H1 (cell line): Measurements from ENCODE around the gene FAM162B. TPM values are rescaled to one million over a fixed set of nuclear protein-coding genes. Genes with fewer than 3 reads are reported as not detected.

Experiments used
- CTCF ChIA-PET: fragments of 300-600 bp; sonication (Branson Sonifier 250); formaldehyde crosslinking; loops from one replicate; lab custom pipeline; 2021; ENCODE audit not compliant: partially characterized antibody; lab: Charles Lee
- POLR2A ChIA-PET: fragments of 300-600 bp; sonication (Branson Sonifier 250); formaldehyde crosslinking; loops from one replicate; lab custom pipeline; 2021; ENCODE audit warnings: inconsistent platforms; ENCODE audit not compliant: partially characterized antibody; lab: Charles Lee
- DNase-seq, 2 experiments: peaks; one replicate each; pipeline versions ENCODE4 v3.0.0 to v3.0.0-alpha.2; 2010 to 2022; ENCODE audit warnings: low spot score in 2 of 2, low read depth in 1 of 2, mixed read lengths in 1 of 2
- FAIRE-seq: peaks from 2 replicates; lab custom pipeline; 2011; peaks lifted over from hg19 to GRCh38; lab: Jason Lieb, UNC
- H2AFZ ChIP-seq: 2 replicates; pipeline ENCODE4 v1.8.1; 2012; ENCODE audit warnings: low read length, inconsistent platforms
- H2AK5ac ChIP-seq: 2 replicates; pipeline ENCODE4 v1.6.1; 2013; ENCODE audit warnings: low read depth, low read length
- H2BK120ac ChIP-seq: replicated peaks from 2 replicates; pipeline ENCODE3; 2013; ENCODE audit warnings: low read depth, low read length, inconsistent platforms
- H2BK12ac ChIP-seq: 2 replicates; pipeline ENCODE4 v1.6.1; 2013; ENCODE audit warnings: low read depth, low read length
- H2BK15ac ChIP-seq: 2 replicates; pipeline ENCODE4 v1.6.1; 2013; ENCODE audit warnings: low read length
- H2BK20ac ChIP-seq: 2 replicates; pipeline ENCODE4 v1.6.1; 2013; ENCODE audit warnings: low read length
- H2BK5ac ChIP-seq: 2 replicates; pipeline ENCODE4 v1.6.1; 2013; ENCODE audit warnings: low read depth, low read length
- H3K14ac ChIP-seq: 2 replicates; pipeline ENCODE4 v1.6.1; 2013; ENCODE audit warnings: inconsistent platforms; ENCODE audit not compliant: insufficient read length
- H3K18ac ChIP-seq: 2 replicates; pipeline ENCODE4 v1.6.1; 2013; ENCODE audit warnings: low read length; ENCODE audit errors: extremely low read depth
- H3K23ac ChIP-seq: 2 replicates; pipeline ENCODE4 v1.6.1; 2013; ENCODE audit warnings: inconsistent platforms; ENCODE audit not compliant: insufficient read length
- H3K23me2 ChIP-seq: 2 replicates; pipeline ENCODE4 v1.6.1; 2013; ENCODE audit warnings: low read depth, low read length
- H3K27ac ChIP-seq: 2 replicates; pipeline ENCODE4 v1.6.1; 2011; ENCODE audit warnings: low read depth, low read length, inconsistent platforms
- H3K27me3 ChIP-seq, 4 experiments: replicated peaks in 1 of 4; 1 replicate in 1 of 4; 2 replicates in 3 of 4; pipeline versions ENCODE4 v1.6.1 to v1.8.1; 2011 to 2013; ENCODE audit warnings: low read length in 3 of 4, mild to moderate bottlenecking in 3 of 4, inconsistent platforms in 2 of 4, mixed read lengths in 2 of 4, moderate library complexity in 1 of 4; ENCODE audit not compliant: control insufficient read depth in 3 of 4, insufficient read depth in 3 of 4; ENCODE audit errors: extremely low read depth in 1 of 4
- H3K36me3 ChIP-seq, 4 experiments: 2 replicates each; pipeline versions ENCODE4 v1.6.1 to v1.8.1; 2011 to 2013; ENCODE audit warnings: mild to moderate bottlenecking in 4 of 4, low read length in 3 of 4, moderate library complexity in 2 of 4, control low read depth in 1 of 4, inconsistent platforms in 1 of 4; ENCODE audit not compliant: insufficient read depth in 4 of 4, control insufficient read depth in 2 of 4
- H3K4ac ChIP-seq: replicated peaks from 2 replicates; pipeline ENCODE3; 2013; ENCODE audit warnings: low read length, low read depth, mixed read lengths, inconsistent platforms; ENCODE audit not compliant: insufficient read length
- H3K4me1 ChIP-seq, 4 experiments: replicated peaks in 1 of 4; 1 replicate in 1 of 4; 2 replicates in 3 of 4; pipeline versions ENCODE4 v1.6.1 to v1.8.1; 2011 to 2013; ENCODE audit warnings: low read length in 3 of 4, inconsistent platforms in 2 of 4, mixed read lengths in 1 of 4; ENCODE audit not compliant: insufficient read depth in 4 of 4, control insufficient read depth in 3 of 4
- H3K4me2 ChIP-seq, 2 experiments: 2 replicates each; pipeline versions ENCODE4 v1.6.1 to v1.8.1; 2011 to 2013; ENCODE audit warnings: low read depth in 2 of 2, low read length in 2 of 2, control low read depth in 1 of 2, inconsistent platforms in 1 of 2, mild to moderate bottlenecking in 1 of 2; ENCODE audit not compliant: insufficient read depth in 1 of 2
- H3K4me3 ChIP-seq, 4 experiments: fragments of 200-600, 300-600 bp in 1 of 4; sonication (generic), shearing (Covaris generic), sonication (Bioruptor Twin) in 1 of 4; 2 replicates each; pipeline versions ENCODE4 v1.5.1 to v1.8.1; 2011 to 2016; ENCODE audit warnings: low read length in 4 of 4, low read depth in 3 of 4, control low read depth in 2 of 4, inconsistent platforms in 2 of 4, mild to moderate bottlenecking in 2 of 4, mixed read lengths in 1 of 4, moderate library complexity in 1 of 4; ENCODE audit not compliant: insufficient read depth in 2 of 4; ENCODE audit errors: extremely low read depth in 1 of 4
- H3K56ac ChIP-seq: replicated peaks from 2 replicates; pipeline ENCODE3; 2013; ENCODE audit warnings: low read depth, mild to moderate bottlenecking, mixed read lengths, low read length, inconsistent platforms; ENCODE audit not compliant: insufficient read length
- H3K79me1 ChIP-seq: 2 replicates; pipeline ENCODE4 v1.6.1; 2013; ENCODE audit warnings: low read depth, low read length, control low read depth
- H3K79me2 ChIP-seq, 2 experiments: 2 replicates each; pipeline versions ENCODE4 v1.6.1 to v1.8.1; 2012 to 2013; ENCODE audit warnings: low read length in 2 of 2, mild to moderate bottlenecking in 2 of 2, inconsistent platforms in 1 of 2; ENCODE audit not compliant: insufficient read depth in 2 of 2, control insufficient read depth in 1 of 2
- H3K9ac ChIP-seq, 4 experiments: replicated peaks in 1 of 4; 1 replicate in 1 of 4; 2 replicates in 3 of 4; pipeline versions ENCODE4 v1.6.1 to v1.8.1; 2011 to 2013; ENCODE audit warnings: low read depth in 3 of 4, low read length in 3 of 4, control low read depth in 2 of 4, mild to moderate bottlenecking in 2 of 4, moderate library complexity in 2 of 4, inconsistent platforms in 1 of 4; ENCODE audit errors: extremely low read depth in 1 of 4
- H3K9me3 ChIP-seq, 2 experiments: 2 replicates each; pipeline versions ENCODE4 v1.6.1 to v1.8.1; 2012 to 2013; ENCODE audit warnings: mild to moderate bottlenecking in 2 of 2, moderate library complexity in 2 of 2, control low read depth in 1 of 2, inconsistent platforms in 1 of 2, low read depth in 1 of 2, low read length in 1 of 2, mixed read lengths in 1 of 2; ENCODE audit not compliant: insufficient read depth in 2 of 2
- H4K20me1 ChIP-seq, 2 experiments: replicated peaks in 1 of 2; 2 replicates each; pipeline versions ENCODE3 to v1.8.1; 2011 to 2013; ENCODE audit warnings: inconsistent platforms in 2 of 2, low read length in 2 of 2, mild to moderate bottlenecking in 1 of 2; ENCODE audit not compliant: insufficient read depth in 2 of 2, control insufficient read depth in 1 of 2
- H4K5ac ChIP-seq: 2 replicates; pipeline ENCODE4 v1.6.1; 2013; ENCODE audit warnings: low read length, low read depth, mixed read lengths, inconsistent platforms; ENCODE audit not compliant: insufficient read length
- H4K8ac ChIP-seq: 2 replicates; pipeline ENCODE4 v1.8.0; 2013; ENCODE audit warnings: mild to moderate bottlenecking, moderate library complexity, low read length, inconsistent platforms; ENCODE audit not compliant: insufficient read depth; ENCODE audit errors: extremely low read depth
- H4K91ac ChIP-seq: replicated peaks from 2 replicates; pipeline ENCODE3; 2013; ENCODE audit warnings: low read length, mixed read lengths, inconsistent platforms; ENCODE audit not compliant: insufficient read length
- E2F6 ChIP-seq: IDR thresholded peaks from 2 replicates; pipeline ENCODE4 v1.6.1; 2012; ENCODE audit warnings: inconsistent platforms
- PHF8 ChIP-seq: fragments of 200-600 bp; sonication (generic); conservative IDR thresholded peaks from 2 replicates; pipeline ENCODE4 v1.7.1; 2012; ENCODE audit warnings: low read depth, mild to moderate bottlenecking, inconsistent platforms, low read length, moderate library complexity
- RFX5 ChIP-seq: IDR thresholded peaks from 2 replicates; pipeline ENCODE4 v1.6.1; 2011; ENCODE audit warnings: low read depth, low read length, improper control_type of control experiment, borderline replicate concordance
- SIN3A ChIP-seq, 2 experiments: IDR thresholded peaks in 1 of 2; conservative IDR thresholded peaks in 1 of 2; 2 replicates each; pipeline ENCODE4 v1.6.1; 2011 to 2012; ENCODE audit warnings: low read length in 2 of 2, improper control_type of control experiment in 1 of 2, low read depth in 1 of 2, mild to moderate bottlenecking in 1 of 2
- TBP ChIP-seq: IDR thresholded peaks from 2 replicates; pipeline ENCODE4 v1.6.1; 2011; ENCODE audit warnings: low read depth, low read length, improper control_type of control experiment
- TEAD4 ChIP-seq: IDR thresholded peaks from 2 replicates; pipeline ENCODE4 v1.6.1; 2012; ENCODE audit warnings: low read depth, low read length, inconsistent platforms, mixed read lengths
- YY1 ChIP-seq: IDR thresholded peaks from 2 replicates; pipeline ENCODE4 v1.6.1; 2011; ENCODE audit warnings: low read depth, mild to moderate bottlenecking, low read length
- WGBS, 2 experiments: shearing (Covaris generic) in 1 of 2; methylation state at CpG; one replicate each; pipeline versions ENCODE4 v1.1.6 to v1.1.7; 2013 to 2015; ENCODE audit warnings: low lambda C conversion rate in 2 of 2, mixed read lengths in 2 of 2, inconsistent platforms in 1 of 2, low coverage in 1 of 2, missing lambda C conversion rate in 1 of 2; ENCODE audit not compliant: insufficient replicate concordance in 2 of 2, insufficient coverage in 1 of 2, insufficient read length in 1 of 2; ENCODE audit errors: extremely low coverage in 1 of 2, missing lambda C conversion rate in 1 of 2; 5-methylcytosine and 5-hydroxymethylcytosine counted together
- long read RNA-seq, 2 experiments: library from RNA in 1 of 2; library from capped mRNA in 1 of 2; stranded (forward); transcript quantifications; one replicate each; pipeline ENCODE4 v2.0.0, GENCODE V29; 2021; ENCODE audit warnings: inconsistent platforms in 1 of 2
- polyA minus RNA-seq, 3 experiments: library from RNA; depleted of rRNA, polyadenylated mRNA; stranded (reverse); fragments of >200 nt; gene quantifications; 1 replicate in 2 of 3; 2 replicates in 1 of 3; pipeline ENCODE4 v1.2.3, GENCODE V29; 2011
- polyA plus RNA-seq, 7 experiments: library from polyadenylated mRNA; depleted of rRNA in 3 of 7; stranded (reverse) in 5 of 7; unstranded in 2 of 7; fragments of >200 nt in 5 of 7; fragments of 200-250 nt in 2 of 7; gene quantifications; 1 replicate in 5 of 7; 2 replicates in 1 of 7; 4 replicates in 1 of 7; pipeline versions ENCODE4 v1.2.1 to v1.2.3, GENCODE V29; 2011 to 2013; ENCODE audit warnings: missing spikeins in 2 of 7, mixed read lengths in 2 of 7
- total RNA-seq: library from RNA; stranded (reverse); fragmentation: NEBNext Ultra II Directional; extraction: Animal tissue kit (Norgen Biotek cat#: 25700); gene quantifications from 2 replicates; pipeline ENCODE4 v1.2.1, GENCODE V29; 2021

The FAM162B gene
- total RNA-seq: 2.9 and 3.2 TPM in 2 replicates
- polyA plus RNA-seq (2011; rRNA removed): 1.6 and 2.6 TPM in 2 replicates
- polyA plus RNA-seq (2011; cell fraction: cytosol; rRNA removed): 2.6 TPM
- polyA plus RNA-seq (2011; cell fraction: nucleus; rRNA removed): 1.7 TPM
- 1.8 to 3.0 TPM (median 2.2 TPM) in 4 replicates for polyA plus RNA-seq (2012, experiment 1 of 2)
- polyA plus RNA-seq (2012, experiment 2 of 2): 5.4 TPM
- 4.8 TPM for polyA plus RNA-seq (2013, experiment 1 of 2)
- polyA plus RNA-seq (2013, experiment 2 of 2): 3.7 TPM
- 0.73 and 1.2 TPM in 2 replicates for polyA minus RNA-seq (2011; rRNA and poly(A)+ RNA removed)
- polyA minus RNA-seq (2011; cell fraction: cytosol; rRNA and poly(A)+ RNA removed): 1.9 TPM
- 2.4 TPM for polyA minus RNA-seq (2011; cell fraction: nucleus; rRNA and poly(A)+ RNA removed)
- long read RNA-seq, experiment 1, partial matches to known transcripts: 1 of 5 reads
- long read RNA-seq, experiment 1, other reads (novel, unspliced or antisense): 1 of 5 reads
- long read RNA-seq, experiment 2: 0 reads

- no peak within 1 kb of the TSS for H2BK5ac ChIP-seq
- POLR2A ChIA-PET: interaction anchor here (1.0 kb wide), 1 partner anchor 149 kb away, joined by 3 read pairs; the partner anchor contains the start of gene RSPH4A
- H4K5ac ChIP-seq: no peak within 1 kb of the TSS
- peak within 1 kb of the TSS; percentile 98 for H2AFZ ChIP-seq
- H3K27me3 ChIP-seq: peaks cover 8 to 31% (median 24%) of the 10 kb centered on the region in 4 experiments
- H3K4me2 ChIP-seq: peak within 1 kb of the TSS; percentile 63 to 97
- H3K79me1 ChIP-seq: no peaks in the 10 kb centered on the region
- peak within 1 kb of the TSS; percentile 35; the same call in 1 of the 2 replicates for H2BK20ac ChIP-seq
- 3% methylated on average over 59 of the region's 89 CpGs; no CpG with 5 or more reads in 1 of the 2 experiments for WGBS, 2 experiments
- no peak within 1 kb of the TSS for H3K9ac ChIP-seq
- no peak within 1 kb of the TSS for H3K4ac ChIP-seq
- H3K4me1 ChIP-seq: peaks cover 0 to 2% (median 0%) of the 10 kb centered on the region in 4 experiments; a peak in 3 of 7 replicates
- H3K23ac ChIP-seq: no peak within 1 kb of the TSS
- H3K18ac ChIP-seq: 0 out of 2 replicates have a peak within 1 kb of the TSS, but pooled peaks have one; percentile 2
- H2BK120ac ChIP-seq: no peak within 1 kb of the TSS
- H4K91ac ChIP-seq: no peak within 1 kb of the TSS
- CTCF ChIA-PET: interaction anchor here (0.7 to 1.7 kb wide), 8 partner anchors 14 to 460 kb away, joined by 3 to 13 read pairs (median 3); no protein-coding TSS in a partner anchor
- peak within 1 kb of the TSS; percentile 9 for H3K56ac ChIP-seq
- DNase-seq: peak; percentile 38 to 75
- no peak within 1 kb of the TSS for H3K14ac ChIP-seq
- H2BK12ac ChIP-seq: no peak within 1 kb of the TSS
- H2AK5ac ChIP-seq: no peak within 1 kb of the TSS
- no peaks in the 10 kb centered on the region for H3K36me3 ChIP-seq
- no peak within 1 kb of the TSS for H2BK15ac ChIP-seq
- H3K9me3 ChIP-seq: no peaks in the 10 kb centered on the region
- peak within 1 kb of the TSS; percentile 33 to 72 (median 68) for H3K4me3 ChIP-seq
- H3K27ac ChIP-seq: no peak within 1 kb of the TSS
- peak within 1 kb of the TSS; percentile 46; the same call in 1 of the 2 replicates for H4K8ac ChIP-seq
- FAIRE-seq: no peak
- H3K23me2 ChIP-seq: peaks cover 12% of the 10 kb centered on the region; the same call in 1 of the 2 replicates
- no peaks in the 10 kb centered on the region for H3K79me2 ChIP-seq
- H4K20me1 ChIP-seq: no peaks in the 10 kb centered on the region
- TF ChIP-seq TBP (peak; percentile 5; the same call in 1 of the 2 replicates), TEAD4 (no peak), PHF8 (0 out of 2 replicates have a peak, but pooled peaks have one; percentile 32), E2F6 (peak; percentile 84), SIN3A (conservative IDR thresholded peaks at IDR 0.05 in 1 of 2, IDR thresholded peaks at IDR 0.05 in 1 of 2; ENCODE audit: low read depth in 1 of 2, low read length in 2 of 2) (0 out of 4 replicates have a peak, but pooled peaks of 1 of the 2 experiments have one; percentile 32), RFX5 (no peak), YY1 (no peak)
Measured at GRCh38 chr6:116764961-116765841, at the start of gene FAM162B. TSS of gene FAM162B (minus strand) at chr6:116765719. CDS start at chr6:116765576, 143 bp downstream.
